DMS153 treated with DMSO at 0.1 percent for 48 hours (cell line): ENCODE results near the gene PGM2.
"Not testable (repeated sequence)": the region's sequence is repeated elsewhere in the genome, so short reads cannot be mapped to it uniquely, and the experiment has no call there.

Source experiments
- DNase-seq: peaks from one replicate; lab custom pipeline; 2025; ENCODE audit not compliant: unreplicated experiment; lab: John Stamatoyannopoulos, UW

The PGM2 gene

GRCh38 chr4:37826295-37827029 lies at the start of gene PGM2:
TSS of gene PGM2 (plus strand) at chr4:37826686. CDS start at chr4:37826733, 47 bp downstream.
- DNase-seq: no peak

GRCh38 chr4:37779896-37780295 lies 46.6 kb upstream of the PGM2 start:
- DNase-seq: no peak

GRCh38 chr4:37780444-37781130 lies 45.9 kb upstream of the PGM2 start:
- no peak for DNase-seq

GRCh38 chr4:37781131-37781455 lies 45.4 kb upstream of the PGM2 start:
- DNase-seq: no peak

- DNase-seq: not testable (repeated sequence)
Measured at GRCh38 chr4:37786267-37786666, 40.2 kb upstream of the PGM2 start.

DNA sequence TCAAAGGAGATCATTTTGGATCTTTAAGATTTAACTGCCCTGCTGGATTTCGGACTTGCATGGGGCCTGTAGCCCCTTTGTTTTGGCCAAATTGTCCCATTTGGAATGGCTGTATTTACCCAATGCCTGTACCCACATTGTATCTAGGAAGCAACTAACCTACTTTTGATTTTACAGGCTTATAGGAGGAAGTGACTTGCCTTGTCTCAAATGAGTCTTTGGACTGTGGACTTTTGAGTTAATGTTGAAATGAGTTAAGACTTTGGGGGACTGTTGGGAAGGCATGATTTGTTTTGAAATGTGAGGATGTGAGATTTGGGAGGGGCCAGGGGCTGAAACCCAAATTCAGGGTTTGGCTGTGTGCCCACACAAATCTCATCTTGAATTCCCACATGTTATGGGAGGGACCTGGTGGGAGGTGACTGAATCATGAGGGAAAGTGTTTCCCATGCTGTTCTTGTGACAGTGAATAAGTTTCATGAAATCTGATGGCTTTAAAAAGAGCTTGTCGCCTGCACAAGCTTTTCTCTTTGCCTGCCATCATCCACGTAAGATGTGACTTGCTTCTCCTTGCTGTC lies 38.5 kb upstream of the PGM2 start:
- not testable (repeated sequence) for DNase-seq

DNA sequence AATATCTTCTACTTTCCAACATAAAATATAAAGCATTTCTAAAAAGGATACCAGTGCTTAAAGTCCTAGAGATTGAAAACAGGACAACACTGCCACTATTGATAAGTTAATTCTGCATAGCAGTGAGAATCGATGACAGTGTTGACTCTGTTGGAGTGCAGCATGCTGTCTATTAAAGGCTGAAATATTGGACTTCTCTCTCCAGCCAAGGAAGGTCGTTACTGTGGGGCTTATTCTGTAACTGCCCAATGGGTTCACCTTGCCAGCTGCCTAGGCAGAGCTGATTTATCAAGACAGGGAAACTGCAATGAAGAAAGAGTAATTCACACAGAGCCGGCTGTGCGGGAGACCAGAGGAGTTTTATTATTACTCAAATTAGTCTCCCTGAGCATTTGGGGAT lies 37.7 kb upstream of the PGM2 start:
- DNase-seq: no peak

DNA sequence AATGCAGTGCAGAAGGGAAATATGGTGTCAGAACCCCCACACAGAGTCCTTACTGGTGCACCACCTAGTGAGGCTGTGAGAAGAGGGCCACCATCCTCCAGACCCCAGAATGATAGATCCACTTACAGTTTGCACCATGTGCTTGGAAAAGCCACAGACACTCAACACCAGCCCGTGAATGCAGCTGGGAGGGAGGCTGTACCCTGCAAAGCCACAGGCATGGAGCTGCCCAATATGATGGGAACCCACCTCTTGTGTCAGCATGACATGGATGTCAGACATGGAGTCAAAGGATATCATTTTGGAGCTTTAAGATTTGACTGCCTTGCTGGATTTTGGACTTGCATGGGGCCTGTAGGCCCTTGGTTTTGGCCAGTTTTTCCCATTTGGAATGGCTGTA lies 34.2 kb upstream of the PGM2 start:
- no peak for DNase-seq

GRCh38 chr4:37793562-37793961 lies 32.9 kb upstream of the PGM2 start:
- DNase-seq: no peak

- DNase-seq: no peak
Measured at GRCh38 chr4:37794056-37794455, 32.4 kb upstream of the PGM2 start.

GRCh38 chr4:37795581-37796195 lies 30.8 kb upstream of the PGM2 start:
- no peak for DNase-seq

DNA sequence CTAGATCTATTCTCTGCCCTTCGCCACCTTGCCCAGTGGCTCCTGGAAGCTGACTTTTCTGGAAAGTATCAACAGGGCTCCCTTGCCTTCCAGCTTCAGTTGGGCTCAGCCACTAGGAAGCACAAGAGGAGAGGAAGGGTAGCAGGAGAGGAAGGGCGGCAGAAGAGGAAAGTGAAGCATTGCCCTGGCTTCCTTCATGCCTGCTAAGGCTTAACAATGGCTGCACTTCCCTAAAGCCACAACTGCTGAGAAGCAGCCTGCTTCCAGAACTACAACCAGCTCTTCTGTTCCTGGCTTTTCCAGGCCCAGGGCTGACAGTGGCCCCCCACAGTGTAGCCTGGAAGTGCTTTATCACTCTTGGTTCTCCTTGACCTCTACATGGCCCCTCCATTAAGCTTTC lies 29.1 kb upstream of the PGM2 start:
- DNase-seq: no peak

DNA sequence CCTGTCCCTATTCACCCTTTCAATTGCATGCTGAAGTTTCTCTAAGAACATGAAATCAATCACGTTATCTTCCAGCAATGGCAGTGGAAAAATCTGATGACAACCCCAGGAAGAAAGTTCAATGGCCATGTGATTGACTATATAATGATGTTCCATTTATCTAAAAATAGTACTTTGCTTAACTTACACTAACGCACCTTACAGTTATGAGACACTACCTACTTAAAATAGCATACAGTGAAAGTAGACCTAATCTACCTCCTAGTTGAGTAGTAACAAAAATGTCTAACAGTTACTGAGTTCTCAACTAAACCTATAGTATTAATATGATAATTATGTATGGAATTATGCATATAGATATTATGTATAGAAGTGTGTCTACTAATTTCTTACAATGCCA lies 28.6 kb upstream of the PGM2 start:
- DNase-seq: no peak

GRCh38 chr4:37798616-37799015 lies 27.9 kb upstream of the PGM2 start:
- DNase-seq: no peak

DNA sequence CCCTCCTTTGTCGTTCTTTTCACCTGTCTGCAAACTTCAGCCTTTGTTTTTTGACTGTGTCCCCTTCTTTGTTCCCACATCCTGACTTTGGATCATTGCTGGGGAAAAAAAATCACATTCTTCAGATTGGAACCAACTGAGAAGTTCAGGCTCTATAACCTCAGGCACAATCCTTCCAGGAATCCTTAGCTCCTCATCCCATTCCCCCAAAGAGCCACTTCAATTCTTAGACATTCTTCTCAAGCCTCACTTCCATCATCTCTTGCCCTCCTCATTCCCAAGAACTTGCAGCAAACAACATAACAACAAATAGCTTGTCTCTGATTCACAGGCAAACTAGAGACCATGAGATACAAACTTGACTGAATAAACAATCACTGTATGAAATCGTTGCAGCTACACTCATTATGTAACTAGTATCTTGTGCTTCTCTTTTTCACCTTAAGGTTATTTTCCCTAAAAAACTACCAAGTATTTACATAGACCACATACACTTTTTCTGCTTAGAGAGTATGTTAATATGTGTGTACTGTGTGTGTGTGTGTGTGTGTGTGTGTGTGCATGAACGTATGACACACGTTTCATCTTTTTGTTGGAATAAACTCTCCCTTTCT lies 26.4 kb upstream of the PGM2 start:
- no peak for DNase-seq

DNA sequence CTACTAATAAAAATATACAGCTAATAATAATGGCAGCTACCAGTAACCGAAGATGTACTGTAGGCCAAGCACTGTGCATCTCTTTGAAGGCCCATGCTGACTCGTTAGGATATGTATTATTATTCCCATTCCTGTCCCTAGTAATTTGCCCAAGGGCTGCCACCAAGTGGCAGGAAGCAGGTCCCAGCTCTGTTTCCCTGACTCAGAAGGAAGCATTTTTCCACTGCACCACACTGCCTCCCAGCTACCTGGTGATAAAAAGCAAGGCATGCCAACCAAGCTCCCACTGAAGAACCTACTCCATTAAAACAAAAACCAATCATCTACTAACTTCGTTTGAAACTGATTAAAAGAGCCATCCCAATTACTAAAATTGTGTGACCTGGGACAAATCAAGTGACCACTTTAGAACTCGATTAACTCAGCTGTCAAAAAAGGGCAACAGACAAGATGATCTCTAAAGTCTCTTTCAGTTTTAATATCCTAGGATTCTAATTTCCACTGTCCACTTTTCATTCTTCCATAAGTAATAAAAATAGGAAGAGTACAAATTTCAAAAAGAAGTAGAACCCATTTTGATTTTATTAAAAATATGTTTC lies 24.3 kb upstream of the PGM2 start:
- DNase-seq: peak; percentile 42

DNA sequence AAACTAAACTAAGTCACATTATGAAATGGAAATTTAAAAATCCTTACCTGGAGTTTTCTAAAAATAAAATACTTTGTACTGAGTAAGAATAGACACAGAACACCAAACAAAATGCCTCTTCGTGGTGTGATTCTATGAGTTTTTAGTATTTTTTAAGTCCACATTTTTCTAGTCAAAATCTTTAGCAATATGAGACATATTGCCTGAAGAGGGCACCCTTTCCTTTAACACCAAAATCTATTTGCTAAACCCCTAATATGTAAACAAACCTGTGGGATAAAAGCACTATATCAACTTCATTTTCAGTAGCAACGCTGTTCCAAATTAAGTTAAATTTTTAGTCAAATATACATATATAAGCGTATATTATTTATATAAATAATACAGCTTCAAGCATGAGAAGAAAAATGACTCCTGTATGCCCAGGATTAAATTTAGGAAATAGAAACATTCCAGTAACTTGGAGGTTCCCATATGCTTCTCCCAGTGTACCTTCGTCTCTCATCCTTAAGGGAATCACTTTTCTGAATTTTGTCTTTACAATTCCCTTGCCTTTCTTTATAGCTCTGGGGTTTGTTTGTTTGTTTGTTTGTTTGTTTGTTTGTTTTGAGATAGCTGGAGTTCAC lies 23.0 kb upstream of the PGM2 start:
- no peak for DNase-seq

- no peak for DNase-seq
Measured at GRCh38 chr4:37805091-37805490, 21.4 kb upstream of the PGM2 start.

DNA sequence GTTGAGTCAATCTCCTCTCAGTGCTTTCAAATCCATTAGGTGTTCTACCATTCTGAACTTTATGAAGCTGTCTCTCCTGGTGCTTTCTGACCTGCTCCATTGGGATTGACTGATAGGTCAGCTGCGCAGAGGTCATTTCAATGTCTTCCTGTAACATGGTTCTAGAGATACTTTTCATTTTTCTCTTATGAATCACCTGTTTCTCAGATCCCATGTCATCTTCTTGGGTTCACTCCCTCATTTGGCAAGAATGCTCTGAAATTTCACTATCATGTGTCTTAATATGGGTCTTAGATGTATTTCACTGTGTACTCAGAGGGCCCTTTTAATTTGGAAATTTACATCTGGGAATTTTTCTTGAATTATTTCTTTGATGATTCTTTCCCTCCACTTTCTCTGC lies 13.8 kb upstream of the PGM2 start:
- no peak for DNase-seq

GRCh38 chr4:37815591-37815990 lies 10.9 kb upstream of the PGM2 start:
- DNase-seq: no peak

DNA sequence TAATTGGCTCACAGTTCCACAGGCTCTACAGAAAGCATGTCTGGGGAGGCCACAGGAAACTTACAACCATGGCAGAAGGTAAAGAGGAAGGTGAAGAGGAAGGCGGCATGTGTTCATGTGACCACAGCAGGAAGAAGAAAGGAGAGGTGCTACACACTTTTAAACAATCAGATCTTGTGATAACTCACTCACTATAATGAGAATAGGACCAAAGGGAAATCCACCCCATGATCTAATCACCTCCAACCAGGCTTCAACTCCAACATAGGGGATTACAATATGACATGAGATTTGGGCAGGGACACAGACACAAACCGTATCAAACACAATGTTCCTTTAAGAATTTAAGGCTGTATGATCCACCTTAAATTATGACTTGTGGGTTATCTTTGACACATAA lies 10.5 kb upstream of the PGM2 start:
- no peak for DNase-seq
